T-helper 17 cell (primary cell): ENCODE data around the gene C5. TPM values are rescaled to one million over a fixed set of nuclear protein-coding genes. Genes with fewer than 3 reads are reported as not detected.
A peak's percentile ranks its signal among the peaks of the same experiment; 100 is the strongest.

Experiments
- ATAC-seq: fragments of 150-1000 bp; cut with Tn5 transposase; 2 replicates; pipeline ENCODE4 v1.10.0; 2021; ENCODE audit warnings: mild to moderate bottlenecking, moderate library complexity
- DNase-seq, 3 donors: peaks; one replicate each; pipeline versions ENCODE4 v3.0.0 to v3.0.0-alpha.2; 2020 to 2021
- H3K9me3 ChIP-seq: one replicate; pipeline ENCODE4 v1.7.0; 2013; ENCODE audit warnings: low read length, mild to moderate bottlenecking; ENCODE audit not compliant: control insufficient read depth, poor library complexity, severe bottlenecking
- H3K27ac Mint-ChIP-seq: one replicate; pipeline ENCODE4 v1.8.0; 2022; ENCODE audit warnings: mild to moderate bottlenecking, moderate library complexity, mixed read lengths
- H3K27me3 Mint-ChIP-seq: one replicate; pipeline ENCODE4 v1.8.0; 2022; ENCODE audit warnings: mixed read lengths
- H3K36me3 Mint-ChIP-seq: one replicate; pipeline ENCODE4 v1.8.0; 2022; ENCODE audit warnings: low read depth, mixed read lengths
- H3K4me1 Mint-ChIP-seq: one replicate; pipeline ENCODE4 v1.8.0; 2022; ENCODE audit warnings: mild to moderate bottlenecking, mixed read lengths
- H3K4me3 Mint-ChIP-seq: one replicate; pipeline ENCODE4 v1.8.0; 2022; ENCODE audit warnings: mild to moderate bottlenecking, moderate library complexity, mixed read lengths
- total RNA-seq, 4 donors: library from RNA in 2 of 4; stranded (reverse) in 2 of 4; gene quantifications; one replicate each; pipeline ENCODE4 v1.2.3 and lab custom pipeline; 2022 to 2026

Gene C5
- total RNA-seq, 2 donors from 2014 or later: 1.3 to 1.9 TPM

DNA sequence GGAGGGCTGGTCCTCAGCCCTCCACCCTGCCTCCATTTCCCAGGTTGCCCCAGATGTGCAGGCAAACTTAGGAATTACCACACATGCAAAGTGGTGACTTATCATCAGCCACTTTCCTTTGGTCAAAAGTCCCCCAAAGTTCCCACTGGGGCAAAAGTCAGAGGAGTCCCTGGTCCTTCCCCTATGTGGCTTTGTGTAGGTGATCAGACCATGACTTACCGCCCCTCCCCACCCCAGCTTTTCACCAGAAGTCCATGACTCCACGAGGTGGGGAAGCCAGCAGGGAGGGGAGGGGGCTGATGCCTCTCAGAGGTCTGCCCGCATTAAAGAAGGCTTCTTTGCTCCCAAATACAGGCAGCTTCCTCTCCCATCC, 129.3 kb downstream of the C5 start:
- Mint-ChIP-seq H3K27me3 (no peaks in the 10 kb centered on the region), H3K36me3 (peaks cover 11% of the 10 kb centered on the region), H3K27ac (peak overlapping the region; percentile 100), H3K4me3 (peak overlapping the region; percentile 98), H3K4me1 (peaks cover 70% of the 10 kb centered on the region)
- ATAC-seq (no peak), DNase-seq (no peak)
- peaks cover 9% of the 10 kb centered on the region for H3K9me3 ChIP-seq

DNA sequence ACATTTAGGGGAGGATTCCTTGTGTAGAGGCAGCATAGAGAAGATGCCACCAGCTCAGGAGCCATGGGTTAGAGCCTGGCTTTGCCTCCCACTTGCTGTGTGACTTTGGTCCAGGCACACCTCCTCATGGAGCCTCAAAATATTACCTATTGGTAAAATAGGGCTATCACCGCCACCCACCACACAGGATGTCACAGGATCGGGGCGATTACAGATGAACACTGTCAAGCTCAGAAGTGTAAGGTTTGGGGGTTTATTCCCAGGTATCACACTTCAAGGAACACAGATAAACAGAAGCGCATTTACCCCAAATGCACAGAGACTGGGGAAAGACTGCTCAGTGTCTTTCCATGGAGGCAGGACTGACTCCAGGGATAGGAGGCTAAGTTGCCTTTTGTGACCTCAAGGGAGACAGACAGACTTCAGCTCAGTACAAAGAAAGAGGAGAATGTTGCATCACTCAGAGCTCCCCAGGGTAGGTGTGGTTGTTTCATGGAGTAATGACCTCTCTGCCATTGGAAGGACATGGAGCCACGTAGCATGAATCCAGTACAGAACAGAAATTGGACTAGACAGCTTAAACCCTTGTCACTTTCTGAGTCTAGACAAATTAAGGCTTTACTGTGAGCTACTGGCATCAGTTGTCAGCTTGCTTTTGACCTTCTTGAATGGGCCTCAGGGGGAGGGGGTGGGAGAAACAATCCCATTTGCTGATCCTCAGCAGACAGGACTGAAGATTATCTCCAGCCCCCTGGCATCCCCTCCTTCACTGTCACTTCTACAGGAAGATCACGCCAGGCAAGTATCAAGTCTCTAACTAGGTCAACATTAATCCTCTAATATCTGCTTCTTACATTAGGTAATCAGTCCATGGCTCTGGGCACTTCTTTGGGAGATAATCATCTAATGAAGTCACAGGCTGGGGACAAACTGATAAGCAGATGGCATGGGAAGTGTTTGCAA, 130.0 kb downstream of the C5 start:
- Mint-ChIP-seq H3K4me3 (peak overlapping the region; percentile 98), H3K36me3 (peaks cover 11% of the 10 kb centered on the region), H3K27me3 (no peaks in the 10 kb centered on the region), H3K27ac (peak overlapping the region; percentile 100), H3K4me1 (peaks cover 67% of the 10 kb centered on the region)
- DNase-seq (no peak), ATAC-seq (peak; percentile 26)
- H3K9me3 ChIP-seq: peaks cover 9% of the 10 kb centered on the region

DNA sequence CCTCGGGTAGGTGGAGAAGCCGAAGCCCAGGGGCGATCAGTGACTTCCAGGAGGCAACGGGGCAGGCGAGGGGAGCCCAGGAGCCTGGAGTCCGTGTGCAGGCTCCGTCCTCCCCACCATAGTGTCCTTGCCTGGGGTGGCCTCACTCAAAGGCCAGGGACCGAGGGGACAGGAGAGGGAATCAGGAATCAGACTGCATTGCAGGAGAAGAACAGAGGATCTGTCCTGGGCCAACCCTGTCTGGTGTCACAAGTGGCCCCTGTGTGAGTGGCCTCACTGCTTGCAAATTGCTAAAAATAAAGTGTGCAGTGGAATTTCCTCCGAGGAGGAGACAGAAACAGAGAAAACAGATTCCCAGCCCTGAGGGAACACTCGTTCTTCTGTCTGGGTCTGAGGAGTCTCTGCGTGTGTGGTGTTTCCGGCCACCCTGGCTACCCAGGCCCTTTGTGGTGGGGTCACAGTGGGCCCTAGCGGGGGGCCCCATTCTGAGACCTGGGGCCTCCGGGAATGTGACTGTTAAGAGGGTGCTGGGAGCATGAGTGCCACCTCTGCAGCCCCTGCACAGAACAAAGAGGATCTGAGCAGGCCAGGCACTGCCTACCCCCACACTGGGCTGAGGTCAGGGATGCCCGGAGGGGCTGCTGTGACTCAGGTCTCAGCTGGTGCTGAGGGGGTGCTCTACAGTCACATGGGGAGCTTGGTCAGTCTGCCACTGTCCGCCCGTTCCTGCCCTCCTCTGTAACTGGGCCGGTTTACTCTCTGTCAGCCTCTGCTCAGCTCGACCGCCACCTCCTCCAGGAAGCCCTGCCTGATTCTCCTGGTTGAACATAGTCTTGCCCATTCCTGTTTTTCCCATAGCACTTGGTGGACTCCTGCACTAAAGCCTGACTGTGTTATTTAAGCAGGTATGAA, 130.9 kb downstream of the C5 start:
- Mint-ChIP-seq H3K36me3 (peaks cover 11% of the 10 kb centered on the region), H3K27me3 (no peaks in the 10 kb centered on the region), H3K27ac (peak overlapping the region; percentile 100), H3K4me1 (peaks cover 64% of the 10 kb centered on the region), H3K4me3 (peak overlapping the region; percentile 98)
- H3K9me3 ChIP-seq: peaks cover 9% of the 10 kb centered on the region
- no peak for ATAC-seq
- DNase-seq: no peak

- Mint-ChIP-seq H3K4me3 (peak overlapping the region; percentile 98), H3K36me3 (peaks cover 11% of the 10 kb centered on the region), H3K4me1 (peaks cover 60% of the 10 kb centered on the region), H3K27me3 (no peaks in the 10 kb centered on the region), H3K27ac (peak overlapping the region; percentile 100)
- no peak for DNase-seq
- ATAC-seq: no peak
- H3K9me3 ChIP-seq: peaks cover 6% of the 10 kb centered on the region
Measured at GRCh38 chr9:120917929-120918762, 131.9 kb downstream of the C5 start.

DNA sequence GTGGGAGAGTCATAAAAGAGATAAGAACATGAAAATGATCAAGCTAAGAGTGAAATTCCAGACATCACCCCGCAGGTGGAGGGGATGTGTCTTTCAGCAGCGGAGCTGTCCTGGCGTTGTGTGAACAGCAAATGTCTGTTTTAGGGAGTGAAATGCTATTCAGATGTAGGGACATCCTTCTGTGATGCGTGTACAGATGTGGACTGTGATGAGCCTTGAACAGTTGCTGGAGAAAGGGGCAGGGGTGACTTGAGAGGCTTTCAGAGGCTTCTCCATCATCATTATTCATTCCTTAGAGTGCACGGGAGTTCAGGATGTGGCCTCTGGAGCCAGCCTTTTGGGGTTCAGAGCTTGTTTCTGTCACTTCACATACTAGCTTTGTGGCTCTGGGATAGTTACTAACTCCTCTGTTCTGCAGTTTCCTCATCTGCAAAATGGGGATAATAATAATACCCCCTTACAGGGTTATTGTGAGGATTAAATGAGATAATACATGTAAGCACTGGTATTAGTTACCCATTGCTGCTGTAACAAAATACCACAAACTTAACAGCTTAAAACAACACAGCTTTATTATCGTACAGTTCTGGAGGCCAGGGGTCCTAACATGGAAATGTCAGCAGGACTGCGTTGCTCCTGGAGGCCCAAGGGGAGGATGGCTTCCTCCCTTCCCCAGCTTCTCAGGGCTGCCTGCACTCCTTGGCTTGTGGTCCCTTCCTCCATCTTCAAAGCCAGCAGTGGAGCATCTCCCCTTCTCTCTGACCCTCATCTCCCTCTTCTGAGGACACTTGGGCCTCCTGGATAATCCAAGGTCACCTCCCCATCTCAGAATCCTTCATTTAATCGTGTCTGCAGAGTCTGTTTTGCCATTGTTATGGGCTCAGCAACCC, 132.8 kb downstream of the C5 start:
- H3K9me3 ChIP-seq: no peaks in the 10 kb centered on the region
- ATAC-seq: no peak
- Mint-ChIP-seq H3K4me1 (peaks cover 61% of the 10 kb centered on the region), H3K4me3 (peak overlapping the region; percentile 21), H3K27me3 (no peaks in the 10 kb centered on the region), H3K27ac (peak overlapping the region; percentile 96), H3K36me3 (peaks cover 18% of the 10 kb centered on the region)
- no peak for DNase-seq

DNA sequence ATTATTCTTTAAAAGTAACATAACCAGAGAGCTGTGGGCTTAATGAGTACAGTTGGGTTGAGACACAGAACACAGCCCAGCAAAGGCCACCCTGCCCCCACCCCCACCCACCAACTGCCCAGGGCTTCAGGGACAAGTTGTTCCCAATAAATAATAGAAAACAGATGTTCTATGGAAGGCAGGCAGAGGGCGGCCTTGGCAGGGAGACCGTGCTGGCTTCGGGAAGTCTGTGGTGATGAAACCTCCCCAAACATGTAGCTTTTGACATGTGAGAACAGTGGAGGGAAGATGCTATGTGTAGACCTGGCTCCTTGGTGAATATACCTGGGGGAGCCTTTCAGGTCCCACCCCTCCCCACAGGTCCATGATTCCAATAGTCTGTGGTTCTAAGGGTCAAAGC, 133.5 kb downstream of the C5 start:
- H3K4me3 Mint-ChIP-seq: peak overlapping the region; percentile 41

GRCh38 chr9:120915854-120916470, 134.1 kb downstream of the C5 start:
- Mint-ChIP-seq H3K4me1 (peaks cover 57% of the 10 kb centered on the region), H3K27me3 (no peaks in the 10 kb centered on the region), H3K27ac (peak overlapping the region; percentile 96), H3K36me3 (peaks cover 23% of the 10 kb centered on the region), H3K4me3 (peak overlapping the region; percentile 41)
- DNase-seq (no peak), ATAC-seq (peak; percentile 75)
- no peaks in the 10 kb centered on the region for H3K9me3 ChIP-seq

More for the DNA sequence above, 133.5 kb downstream of the C5 start:
- no peak for ATAC-seq
- no peaks in the 10 kb centered on the region for H3K9me3 ChIP-seq
- DNase-seq: no peak
- H3K36me3 Mint-ChIP-seq: peaks cover 20% of the 10 kb centered on the region
- no peaks in the 10 kb centered on the region for H3K27me3 Mint-ChIP-seq
- H3K27ac Mint-ChIP-seq: peak overlapping the region; percentile 96
- H3K4me1 Mint-ChIP-seq: peaks cover 58% of the 10 kb centered on the region

GRCh38 chr9:120914953-120915352, 135.1 kb downstream of the C5 start:
- DNase-seq: no peak
- peak overlapping the region; percentile 96 for H3K27ac Mint-ChIP-seq
- H3K4me1 Mint-ChIP-seq: peaks cover 56% of the 10 kb centered on the region
- no peak for ATAC-seq
- no peaks in the 10 kb centered on the region for H3K9me3 ChIP-seq
- H3K4me3 Mint-ChIP-seq: peak overlapping the region; percentile 9
- peaks cover 25% of the 10 kb centered on the region for H3K36me3 Mint-ChIP-seq
- no peaks in the 10 kb centered on the region for H3K27me3 Mint-ChIP-seq

- peaks cover 53% of the 10 kb centered on the region for H3K4me1 Mint-ChIP-seq
- H3K4me3 Mint-ChIP-seq: no peak overlapping the region
- peak overlapping the region; percentile 56 for H3K27ac Mint-ChIP-seq
- no peaks in the 10 kb centered on the region for H3K27me3 Mint-ChIP-seq
- DNase-seq: no peak
- peaks cover 25% of the 10 kb centered on the region for H3K36me3 Mint-ChIP-seq
- no peak for ATAC-seq
- H3K9me3 ChIP-seq: no peaks in the 10 kb centered on the region
Measured at GRCh38 chr9:120914396-120914795, 135.7 kb downstream of the C5 start.

- no peak overlapping the region for H3K4me3 Mint-ChIP-seq
- H3K36me3 Mint-ChIP-seq: peaks cover 23% of the 10 kb centered on the region
- H3K27me3 Mint-ChIP-seq: no peaks in the 10 kb centered on the region
- H3K27ac Mint-ChIP-seq: peak overlapping the region; percentile 90
- H3K4me1 Mint-ChIP-seq: peaks cover 52% of the 10 kb centered on the region
- H3K9me3 ChIP-seq: no peaks in the 10 kb centered on the region
- DNase-seq (no peak), ATAC-seq (no peak)
Measured at GRCh38 chr9:120913647-120914264, 136.3 kb downstream of the C5 start.

GRCh38 chr9:120912958-120913646, 137.0 kb downstream of the C5 start:
- H3K4me1 Mint-ChIP-seq: peaks cover 47% of the 10 kb centered on the region
- H3K9me3 ChIP-seq: no peaks in the 10 kb centered on the region
- peak overlapping the region; percentile 90 for H3K27ac Mint-ChIP-seq
- DNase-seq (no peak), ATAC-seq (no peak)
- no peaks in the 10 kb centered on the region for H3K27me3 Mint-ChIP-seq
- H3K4me3 Mint-ChIP-seq: no peak overlapping the region
- H3K36me3 Mint-ChIP-seq: peaks cover 20% of the 10 kb centered on the region
